ENCODE results near the gene VEGFA.
A peak's percentile ranks its signal among the peaks of the same experiment; 100 is the strongest.

The VEGFA gene

GRCh38 chr6:43747784-43748183 lies 22.2 kb upstream of the VEGFA start:
- TF ChIP-seq, protein P1, sequence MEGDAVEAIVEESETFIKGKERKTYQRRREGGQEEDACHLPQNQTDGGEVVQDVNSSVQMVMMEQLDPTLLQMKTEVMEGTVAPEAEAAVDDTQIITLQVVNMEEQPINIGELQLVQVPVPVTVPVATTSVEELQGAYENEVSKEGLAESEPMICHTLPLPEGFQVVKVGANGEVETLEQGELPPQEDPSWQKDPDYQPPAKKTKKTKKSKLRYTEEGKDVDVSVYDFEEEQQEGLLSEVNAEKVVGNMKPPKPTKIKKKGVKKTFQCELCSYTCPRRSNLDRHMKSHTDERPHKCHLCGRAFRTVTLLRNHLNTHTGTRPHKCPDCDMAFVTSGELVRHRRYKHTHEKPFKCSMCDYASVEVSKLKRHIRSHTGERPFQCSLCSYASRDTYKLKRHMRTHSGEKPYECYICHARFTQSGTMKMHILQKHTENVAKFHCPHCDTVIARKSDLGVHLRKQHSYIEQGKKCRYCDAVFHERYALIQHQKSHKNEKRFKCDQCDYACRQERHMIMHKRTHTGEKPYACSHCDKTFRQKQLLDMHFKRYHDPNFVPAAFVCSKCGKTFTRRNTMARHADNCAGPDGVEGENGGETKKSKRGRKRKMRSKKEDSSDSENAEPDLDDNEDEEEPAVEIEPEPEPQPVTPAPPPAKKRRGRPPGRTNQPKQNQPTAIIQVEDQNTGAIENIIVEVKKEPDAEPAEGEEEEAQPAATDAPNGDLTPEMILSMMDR (IDR thresholded peaks at IDR 0.05): no peak
- DNase-seq (ENCODE audit: low spot score): peak; percentile 38
- Histone ChIP-seq H3K27ac (no peak overlapping the region), H3K4me3 (no peak overlapping the region)

GRCh38 chr6:43748765-43749164 lies 21.2 kb upstream of the VEGFA start:
- H3K4me3 ChIP-seq: no peak overlapping the region
- TF ChIP-seq, protein P1 (IDR thresholded peaks at IDR 0.05): no peak
- no peak overlapping the region for H3K27ac ChIP-seq
- no peak for DNase-seq (ENCODE audit: low spot score)

- TF ChIP-seq, protein P1 (IDR thresholded peaks at IDR 0.05): no peak
- Histone ChIP-seq H3K4me3 (no peak overlapping the region), H3K27ac (no peak overlapping the region)
- DNase-seq (ENCODE audit: low spot score): no peak
Observed at GRCh38 chr6:43749461-43749860, 20.6 kb upstream of the VEGFA start.

- TF ChIP-seq, protein P1 (IDR thresholded peaks at IDR 0.05): no peak
Observed at GRCh38 chr6:43750622-43751021, 19.4 kb upstream of the VEGFA start.

DNA sequence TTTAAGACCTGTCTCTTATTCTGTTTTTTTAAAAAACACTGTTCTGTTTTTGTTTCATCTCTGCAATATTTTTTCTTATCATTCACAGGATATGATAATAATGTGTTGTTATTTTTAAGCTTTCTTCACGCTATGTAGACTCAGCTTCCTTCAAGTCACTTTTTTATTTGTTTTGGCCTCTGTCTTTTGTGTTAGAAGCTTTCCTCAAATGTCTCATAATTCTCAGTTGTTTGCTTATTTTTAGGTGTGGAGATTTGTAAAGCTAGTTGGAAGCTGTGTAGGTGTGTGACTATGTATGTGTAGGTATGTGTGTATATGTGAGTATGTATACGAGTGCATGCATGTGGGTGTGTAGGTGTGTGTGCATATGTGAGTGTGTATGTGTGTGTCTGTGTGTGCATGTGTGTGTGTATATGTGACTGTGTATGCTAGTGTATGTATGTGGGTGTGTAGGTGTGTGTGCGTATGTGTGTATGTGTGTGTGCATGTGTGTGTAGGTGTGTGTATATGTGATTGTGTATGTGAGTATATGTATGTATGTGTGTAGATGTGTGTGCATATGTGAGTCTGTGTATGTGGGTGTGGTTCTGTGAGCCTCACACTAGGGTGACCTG lies 16.3 kb upstream of the VEGFA start:
- DNase-seq (ENCODE audit: low spot score): no peak
- TF ChIP-seq, protein P1 (IDR thresholded peaks at IDR 0.05): no peak
- H3K27ac ChIP-seq: no peak overlapping the region
- H3K4me3 ChIP-seq: no peak overlapping the region

More at GRCh38 chr6:43750622-43751021, 19.4 kb upstream of the VEGFA start:
- H3K27ac ChIP-seq: no peak overlapping the region
- no peak overlapping the region for H3K4me3 ChIP-seq
- no peak for DNase-seq (ENCODE audit: low spot score)

- Histone ChIP-seq H3K4me3 (no peak overlapping the region), H3K27ac (no peak overlapping the region)
- TF ChIP-seq, protein P1 (IDR thresholded peaks at IDR 0.05): no peak
- no peak for DNase-seq (ENCODE audit: low spot score)
Observed at GRCh38 chr6:43757966-43758616, 11.9 kb upstream of the VEGFA start.

GRCh38 chr6:43758617-43759050 lies 11.4 kb upstream of the VEGFA start:
- DNase-seq (ENCODE audit: low spot score): no peak
- no peak overlapping the region for H3K4me3 ChIP-seq
- TF ChIP-seq, protein P1 (IDR thresholded peaks at IDR 0.05): no peak

More at GRCh38 chr6:43758617-43759050, 11.4 kb upstream of the VEGFA start:
- H3K27ac ChIP-seq: no peak overlapping the region
